ENCODE measurements around the gene FAM98C.

DNA sequence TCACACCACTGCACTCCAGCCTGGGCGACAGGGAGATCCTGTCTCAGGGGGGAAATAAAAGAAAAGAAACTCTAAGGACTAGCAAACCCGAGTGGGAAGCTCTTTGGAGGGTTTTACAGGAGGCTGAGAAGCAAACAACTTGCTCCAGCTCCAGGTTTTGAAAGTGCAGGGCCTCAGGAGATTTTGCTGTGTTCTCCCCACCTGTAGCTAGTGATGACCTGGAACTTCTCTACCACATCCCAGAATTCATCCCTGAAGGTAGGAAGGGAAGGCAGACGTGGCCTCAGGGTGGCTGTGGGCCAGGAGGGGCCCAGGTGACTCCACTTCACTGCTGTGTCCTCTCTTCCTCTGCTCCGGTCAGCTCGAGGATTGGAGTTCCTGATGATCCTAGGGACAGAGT, 44.8 kb upstream of the FAM98C start:
- TF ChIP-seq SPI1 (IDR thresholded peaks at IDR 0.05; ENCODE audit: low read depth, low read length): no peak
- no peak for TF ChIP-seq POLR2A (IDR thresholded peaks at IDR 0.05; ENCODE audit: low read depth, low read length)
- TF ChIP-seq TAF1 (IDR thresholded peaks at IDR 0.05; ENCODE audit: low read depth, low read length): no peak
- TF ChIP-seq POLR2AphosphoS5 (IDR thresholded peaks at IDR 0.05; ENCODE audit: low read depth, low read length): no peak
- no peak for TF ChIP-seq POU2F2 (IDR thresholded peaks at IDR 0.05; ENCODE audit: low read depth, low read length)
- no peak for TF ChIP-seq PAX5 (IDR thresholded peaks at IDR 0.05; ENCODE audit: insufficient read depth, low read length, severe bottlenecking)

Measured in GM12891 (cell line).